Measurements from ENCODE around the gene FAAP24.
"Not testable (repeated sequence)": the region's sequence is repeated elsewhere in the genome, so short reads cannot be mapped to it uniquely, and the experiment has no call there.

GRCh38 chr19:32995966-32996365 lies 23.9 kb downstream of the FAAP24 start:
- TF ChIP-seq CTCF (optimal IDR thresholded peaks at IDR 0.05 in 1 of 3, IDR thresholded peaks at IDR 0.05 in 1 of 3, conservative IDR thresholded peaks at IDR 0.05 in 1 of 3; ENCODE audit: extremely low read depth in 1 of 3, insufficient read depth in 2 of 3, low read length in 3 of 3); EZH2 (IDR thresholded peaks at IDR 0.05; ENCODE audit: low read length): not testable (repeated sequence)
